ENCODE measurements around the gene DUSP22.
"Not testable (repeated sequence)": the region's sequence is repeated elsewhere in the genome, so short reads cannot be mapped to it uniquely, and the experiment has no call there.

The DUSP22 gene, protein sequence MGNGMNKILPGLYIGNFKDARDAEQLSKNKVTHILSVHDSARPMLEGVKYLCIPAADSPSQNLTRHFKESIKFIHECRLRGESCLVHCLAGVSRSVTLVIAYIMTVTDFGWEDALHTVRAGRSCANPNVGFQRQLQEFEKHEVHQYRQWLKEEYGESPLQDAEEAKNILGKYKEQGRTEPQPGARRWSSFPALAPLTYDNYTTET

DNA sequence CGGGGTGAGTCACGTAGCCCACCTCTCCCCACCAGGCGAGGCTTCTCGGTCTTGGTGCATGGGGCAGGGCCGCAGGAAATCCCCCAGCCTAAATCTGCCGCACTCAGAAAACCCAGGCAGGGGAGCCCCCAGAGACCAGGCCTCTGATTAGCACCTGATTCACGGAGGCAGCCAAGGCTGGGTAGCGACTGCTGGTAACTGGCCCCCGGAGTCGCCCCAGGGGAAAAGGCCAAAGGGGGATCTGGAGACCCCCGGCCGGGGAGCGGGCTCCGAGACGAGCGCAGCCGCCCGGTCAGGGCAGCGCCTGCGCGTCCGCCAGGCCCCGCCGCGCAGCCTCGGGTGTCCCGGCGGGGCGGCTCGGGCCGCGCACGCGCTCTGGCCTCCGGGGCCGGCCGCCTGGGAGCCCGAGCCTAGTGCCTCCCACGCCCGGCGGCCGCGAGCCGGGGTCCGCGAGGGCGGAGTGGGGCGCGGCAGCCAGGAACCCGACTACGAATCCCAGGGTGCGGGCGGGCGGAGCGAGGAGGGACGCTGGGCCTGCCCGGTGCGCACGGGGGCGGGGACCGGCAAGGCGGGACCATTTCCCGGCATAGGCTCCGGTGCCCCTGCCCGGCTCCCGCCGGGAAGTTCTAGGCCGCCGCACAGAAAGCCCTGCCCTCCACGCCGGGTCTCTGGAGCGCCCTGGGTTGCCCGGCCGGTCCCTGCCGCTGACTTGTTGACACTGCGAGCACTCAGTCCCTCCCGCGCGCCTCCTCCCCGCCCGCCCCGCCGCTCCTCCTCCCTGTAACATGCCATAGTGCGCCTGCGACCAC, at the start of gene DUSP22:
Gene DUSP22, plus strand, starts transcription at position 791 of the 809 bp plus-strand sequence. CDS start 53 bp downstream, outside the sequence.
- DNase-seq (ENCODE audit: low read depth in 2 of 2): peak; percentile 55 to 65

DNA sequence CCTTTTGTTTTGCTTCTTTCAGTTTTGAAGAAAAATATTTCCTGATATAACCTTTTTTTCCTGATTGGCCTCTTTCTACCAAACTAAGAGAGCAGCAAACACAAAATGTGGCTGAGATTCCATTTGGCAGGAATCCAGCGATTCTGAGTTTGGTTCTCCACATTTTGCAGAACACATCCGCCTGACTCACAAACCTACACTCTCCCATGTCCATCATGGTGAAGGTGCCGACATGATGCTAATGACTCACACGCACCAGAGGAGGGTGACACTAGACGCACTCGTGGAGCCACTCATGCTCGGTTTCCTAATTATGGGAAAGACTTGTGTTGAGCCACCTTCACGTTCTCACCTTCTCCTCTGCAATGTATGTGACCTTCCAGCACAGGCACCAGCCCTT, 45.9 kb upstream of the DUSP22 start:
- no peak for DNase-seq (ENCODE audit: low read depth in 2 of 2)

DNA sequence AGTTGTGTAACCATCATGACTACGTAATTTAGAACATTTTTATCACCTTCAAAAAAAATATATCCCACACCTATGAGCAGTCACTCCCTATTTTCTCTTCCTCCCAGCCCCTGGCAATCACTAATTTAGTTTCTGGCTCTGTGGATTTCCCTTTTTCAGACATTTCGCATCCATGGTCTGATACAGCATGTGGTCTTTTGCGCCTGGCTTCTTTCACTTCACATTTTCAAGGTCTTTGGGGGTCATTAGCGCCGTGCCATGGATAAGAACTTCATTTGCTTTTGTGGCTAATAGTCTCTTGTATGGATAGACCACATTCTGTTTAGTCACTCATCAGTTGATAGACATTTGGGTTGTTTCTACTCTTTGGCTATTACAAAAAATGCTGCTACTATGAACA, 44.9 kb upstream of the DUSP22 start:
- DNase-seq (ENCODE audit: low read depth in 2 of 2): no peak

DNA sequence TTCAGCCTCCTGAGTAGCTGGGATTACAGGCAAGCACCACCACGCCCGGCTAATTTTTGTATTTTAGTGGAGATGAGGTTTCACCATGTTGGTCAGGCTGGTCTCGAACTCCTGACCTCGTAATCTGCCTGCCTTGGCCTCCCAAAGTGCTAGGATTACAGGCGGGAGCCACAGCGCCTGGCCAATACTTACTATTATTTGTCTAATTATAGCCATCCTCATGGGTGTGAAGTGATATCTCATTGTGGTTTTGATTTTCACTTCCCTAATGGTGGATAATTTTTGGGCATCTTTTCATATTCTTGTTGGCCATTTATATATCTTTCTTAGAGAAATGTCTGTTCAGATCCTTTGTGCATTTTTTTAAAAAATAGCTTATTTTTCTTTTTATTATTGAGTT, 44.2 kb upstream of the DUSP22 start:
- DNase-seq (ENCODE audit: low read depth in 2 of 2): not testable (repeated sequence)

DNA sequence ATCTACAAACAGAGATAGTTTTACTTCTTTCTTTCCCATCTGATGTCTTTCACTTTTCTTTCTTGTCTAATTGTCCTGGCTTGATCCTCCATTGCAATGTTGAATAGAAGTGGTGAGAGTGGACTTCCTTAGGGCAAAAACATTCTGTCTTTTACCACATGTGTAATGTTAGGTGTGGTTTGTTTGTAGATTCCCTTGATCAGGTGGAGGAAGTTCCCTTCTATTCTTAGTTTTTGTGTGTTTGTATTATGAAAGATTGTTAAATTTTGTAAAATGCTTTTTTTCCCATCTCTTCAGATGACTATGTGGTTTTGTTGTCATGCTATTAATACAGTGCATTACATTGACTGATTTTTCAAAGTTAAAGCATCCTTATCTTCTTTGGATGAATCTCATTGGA, 41.6 kb upstream of the DUSP22 start:
- DNase-seq (ENCODE audit: low read depth in 2 of 2): no peak

DNA sequence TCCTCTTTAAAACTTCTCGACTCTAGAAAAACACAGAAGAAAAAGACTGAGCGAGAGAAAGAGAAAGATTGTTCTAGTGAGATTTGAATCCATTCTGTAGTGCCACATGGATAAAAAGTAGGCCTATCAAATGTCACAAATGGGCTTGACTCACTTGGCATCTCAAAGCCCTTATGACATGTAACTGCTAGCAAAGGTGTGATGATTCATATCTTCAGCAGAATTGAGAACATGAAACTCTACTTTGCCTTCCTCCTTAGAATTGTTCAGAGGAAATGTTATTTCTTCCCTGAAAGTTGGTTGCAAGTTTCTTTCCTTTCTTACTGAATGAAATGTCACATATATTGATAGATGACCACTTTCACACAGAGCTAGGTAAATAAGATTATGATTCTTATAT, 40.4 kb upstream of the DUSP22 start:
- no peak for DNase-seq (ENCODE audit: low read depth in 2 of 2)

DNA sequence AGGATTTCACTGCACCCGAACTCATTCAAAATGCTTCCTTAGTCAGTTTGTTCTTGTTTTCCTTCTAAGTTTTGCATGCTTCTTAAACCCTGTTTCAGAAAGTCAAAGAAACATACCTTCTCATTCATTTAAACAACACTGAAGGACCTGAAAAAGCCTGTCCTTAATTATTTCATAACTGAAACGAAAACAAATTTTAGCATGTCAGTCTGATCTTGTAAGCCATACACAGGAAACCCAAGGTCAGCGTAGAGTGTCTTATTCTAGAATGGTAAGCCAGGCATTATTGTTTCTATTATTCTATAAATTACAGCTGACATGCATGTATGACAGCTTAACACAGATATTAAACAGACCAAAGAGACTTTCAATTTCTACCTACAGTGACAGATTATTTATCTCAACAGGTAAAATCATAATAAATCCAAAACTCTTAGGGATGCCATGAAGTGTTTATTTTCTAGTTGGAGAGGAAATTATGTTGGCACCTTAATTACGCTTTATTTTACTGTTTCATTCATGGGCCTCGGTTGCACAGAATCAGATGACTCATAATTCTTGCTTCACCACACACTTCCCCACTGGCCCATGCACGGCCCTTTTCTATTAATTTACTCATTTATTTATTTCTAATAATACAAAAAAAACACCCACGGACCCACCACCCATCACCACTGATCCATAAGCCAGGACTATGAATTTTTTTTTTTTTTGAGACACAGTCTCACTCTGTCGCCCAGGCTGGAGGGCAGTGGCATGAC, 39.3 kb upstream of the DUSP22 start:
- no peak for DNase-seq (ENCODE audit: low read depth in 2 of 2)

DNA sequence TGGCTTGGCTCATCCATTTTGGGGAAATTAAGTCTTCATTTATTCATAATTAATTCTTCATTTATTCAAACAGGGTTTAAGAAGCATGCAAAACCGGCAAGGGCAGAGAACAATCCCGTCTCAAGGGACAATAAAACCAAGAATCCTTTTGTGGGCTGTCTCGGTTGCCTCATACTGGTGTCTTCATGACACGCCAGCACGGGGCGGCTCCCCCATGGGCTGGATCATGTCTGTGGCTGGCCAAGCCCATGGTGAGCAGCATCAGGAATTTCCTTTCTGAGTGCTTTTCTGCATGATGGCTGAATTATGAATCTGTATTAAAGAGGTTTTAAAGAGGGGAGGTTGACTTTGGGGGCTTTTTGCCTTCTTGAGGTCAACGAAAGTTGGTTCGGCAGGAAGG, 38.3 kb upstream of the DUSP22 start:
- no peak for DNase-seq (ENCODE audit: low read depth in 2 of 2)

DNA sequence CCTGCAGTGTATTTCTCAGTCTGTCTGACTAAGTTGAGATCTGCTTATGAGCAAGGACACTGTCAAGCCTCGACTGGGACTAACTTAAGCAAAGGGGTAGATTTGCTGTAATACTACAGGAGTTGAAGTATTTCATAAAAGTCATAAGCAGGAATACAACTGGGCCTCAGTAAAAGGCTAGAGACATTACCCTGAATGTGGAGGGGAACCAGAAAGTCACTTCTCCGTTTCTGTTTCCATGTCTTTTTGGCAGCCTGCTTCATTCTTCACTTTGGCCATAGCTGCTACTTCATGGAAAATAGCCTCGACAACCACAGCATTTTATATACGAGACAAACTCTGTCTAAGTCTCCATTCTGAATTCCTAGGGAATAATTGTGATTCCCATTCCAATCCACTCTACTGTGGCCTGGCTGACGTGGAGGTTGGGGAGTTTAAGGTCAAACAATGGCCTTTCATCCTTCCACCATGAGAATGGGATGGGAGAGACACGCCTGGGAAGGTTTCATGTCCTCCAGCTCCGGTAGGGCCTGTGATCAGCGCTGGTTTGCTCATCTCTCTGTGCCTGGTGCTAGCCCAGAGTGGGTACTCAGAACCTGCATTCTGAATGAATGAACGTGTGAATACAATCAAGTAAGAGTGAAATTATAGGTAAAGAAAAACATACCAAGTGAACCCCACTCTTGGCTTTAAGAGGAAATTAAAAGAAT, 37.1 kb upstream of the DUSP22 start:
- DNase-seq (ENCODE audit: low read depth in 2 of 2): no peak

DNA sequence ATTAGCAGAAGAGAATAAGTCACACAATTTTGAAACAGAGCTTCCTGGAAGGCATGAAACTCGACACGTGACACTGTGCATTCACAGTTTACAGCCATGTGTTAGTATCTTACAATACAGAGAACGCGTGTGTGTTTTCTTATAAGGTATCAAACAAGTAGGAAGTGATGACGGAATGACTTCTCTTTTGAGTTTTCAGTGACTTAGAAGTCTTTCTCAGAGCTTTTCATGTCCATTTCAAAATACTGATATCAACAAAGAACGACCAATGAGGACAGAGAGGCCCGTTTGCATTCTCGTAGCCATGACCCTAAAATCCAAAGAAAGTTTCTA, 36.6 kb upstream of the DUSP22 start:
- DNase-seq (ENCODE audit: low read depth in 2 of 2): no peak

DNA sequence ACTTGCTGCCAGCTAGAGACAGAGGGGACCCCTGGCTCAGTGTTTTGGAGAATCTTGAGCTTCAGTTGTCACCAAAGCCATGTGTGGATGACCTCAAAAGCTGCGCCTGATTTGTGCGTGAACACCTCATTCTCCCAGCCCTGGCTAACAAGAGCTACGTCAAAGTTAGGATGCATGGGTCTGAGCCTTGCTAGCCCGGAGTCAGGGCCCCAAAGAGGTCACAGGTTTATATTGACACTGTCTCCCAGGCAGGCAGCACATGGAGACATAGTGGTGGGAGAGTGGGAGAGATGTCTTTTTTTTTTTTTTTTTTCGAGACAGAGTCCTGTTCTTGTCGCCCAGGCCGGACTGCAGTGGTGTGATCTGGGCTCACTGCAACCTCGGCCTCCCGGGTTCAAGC, 36.1 kb upstream of the DUSP22 start:
- no peak for DNase-seq (ENCODE audit: low read depth in 2 of 2)

DNA sequence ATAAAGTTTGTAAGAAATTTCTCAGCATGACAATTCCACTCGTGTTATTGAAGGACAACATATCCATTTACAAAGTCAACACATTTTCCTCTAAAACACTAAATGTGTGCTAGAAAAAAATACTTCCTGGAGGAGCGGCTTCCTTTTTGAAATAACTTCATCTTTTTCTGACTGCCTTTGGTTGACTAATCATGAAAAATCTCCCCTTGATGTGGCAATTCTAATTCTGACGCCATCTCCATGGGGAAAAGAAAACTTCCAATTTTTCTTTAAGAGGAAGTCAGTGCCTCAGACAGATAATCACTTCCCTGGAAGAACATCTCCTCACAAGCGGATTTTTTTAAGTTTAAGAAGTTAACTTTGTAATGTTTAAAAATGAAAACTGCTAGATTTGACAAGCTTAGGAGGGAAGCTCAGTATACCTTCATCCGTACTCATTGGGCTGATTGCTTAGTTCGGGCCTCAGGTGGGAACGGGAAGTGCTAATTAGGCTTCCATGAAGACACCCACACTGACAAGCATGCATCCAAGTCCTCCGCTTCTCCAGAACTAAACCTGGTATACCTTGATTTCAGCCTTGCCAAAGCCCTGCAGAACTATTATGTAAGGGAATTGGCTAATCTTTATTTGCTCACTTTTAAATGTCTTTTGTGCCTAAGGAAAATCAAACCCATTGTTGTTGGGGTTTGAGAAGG, 35.1 kb upstream of the DUSP22 start:
- DNase-seq (ENCODE audit: low read depth in 2 of 2): no peak

DNA sequence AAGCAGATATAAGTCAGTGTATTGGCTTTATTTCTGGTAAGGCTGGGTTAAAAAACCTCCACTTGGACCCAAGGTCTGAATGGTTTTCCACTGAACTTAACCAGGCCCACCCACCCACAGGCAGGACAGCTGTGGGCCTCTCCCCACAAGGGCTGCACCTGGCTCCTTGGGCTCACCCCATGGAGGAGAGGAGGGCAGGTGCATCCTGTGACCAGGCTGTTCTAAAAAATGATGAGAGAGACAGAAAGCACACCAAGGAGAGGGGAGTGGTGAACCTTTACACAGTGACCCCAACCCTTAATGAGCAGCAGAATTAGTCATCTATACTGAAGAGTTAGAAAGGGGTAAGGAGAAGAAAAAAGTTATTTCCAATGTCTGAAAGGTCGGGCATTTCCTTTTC, 34.5 kb upstream of the DUSP22 start:
- no peak for DNase-seq (ENCODE audit: low read depth in 2 of 2)

DNA sequence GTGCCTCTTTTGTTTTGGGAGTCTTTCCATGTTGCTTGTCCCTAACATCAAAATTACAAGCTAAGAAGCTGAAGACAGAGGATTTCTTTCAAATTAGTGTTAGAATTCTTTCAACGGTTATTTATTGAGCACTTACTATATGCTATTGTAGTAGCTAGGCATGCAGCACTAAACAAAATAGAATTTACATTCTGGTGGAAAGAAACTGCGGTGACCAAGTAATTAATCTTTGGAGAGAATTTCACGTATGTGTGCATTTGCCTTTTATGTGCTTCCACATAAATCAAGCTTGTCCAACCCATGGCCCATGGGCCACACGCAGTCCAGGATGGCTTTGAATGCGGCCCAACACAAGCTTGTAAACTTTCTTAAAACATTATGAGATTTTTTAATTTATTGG, 33.0 kb upstream of the DUSP22 start:
- DNase-seq (ENCODE audit: low read depth in 2 of 2): no peak

DNA sequence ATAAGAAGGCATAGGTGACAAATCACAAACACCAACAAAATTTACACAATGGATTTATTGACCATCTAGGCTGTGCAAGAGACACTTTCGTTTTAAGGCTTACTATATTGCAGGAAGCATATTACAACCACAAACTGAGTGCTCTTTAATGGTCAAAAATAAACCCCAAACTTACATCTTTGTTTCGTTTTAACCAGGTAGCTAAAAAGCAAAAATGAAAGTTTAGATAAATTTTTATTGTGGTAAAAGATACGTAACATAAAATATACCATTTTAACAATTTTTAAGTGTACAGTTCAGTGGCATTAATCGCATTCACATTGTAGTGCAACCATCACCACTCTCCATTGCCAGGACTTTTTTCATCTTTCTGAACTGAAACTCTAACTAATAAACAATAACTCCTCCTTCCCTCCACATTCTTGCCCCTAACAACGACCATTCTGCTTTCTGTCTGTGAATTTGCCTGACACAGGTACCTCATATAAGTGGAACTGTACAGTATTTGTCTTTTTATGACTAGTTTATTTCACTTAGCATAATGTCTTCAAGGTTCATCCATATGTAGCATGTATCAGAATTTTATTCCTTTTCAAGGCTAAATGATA, 32.3 kb upstream of the DUSP22 start:
- no peak for DNase-seq (ENCODE audit: low read depth in 2 of 2)

DNA sequence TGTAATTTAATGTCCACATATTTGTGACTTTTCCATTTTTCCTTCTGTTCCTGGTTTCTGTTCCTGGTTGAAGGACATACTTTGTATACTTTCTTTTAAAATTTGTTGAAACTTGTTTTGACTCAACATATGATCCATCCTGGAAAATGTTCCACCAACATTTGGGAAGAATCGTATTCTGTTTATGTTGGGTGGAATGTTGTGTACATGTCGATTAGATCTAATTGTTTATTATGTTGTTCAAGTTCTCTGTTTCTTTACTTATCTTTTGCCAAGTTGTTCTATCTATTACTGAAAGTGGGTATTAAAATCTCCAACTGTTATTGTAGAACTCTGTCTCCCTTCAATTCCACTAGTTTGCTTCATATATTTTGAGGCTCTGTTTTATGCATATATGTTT, 27.7 kb upstream of the DUSP22 start:
- no peak for DNase-seq (ENCODE audit: low read depth in 2 of 2)

DNA sequence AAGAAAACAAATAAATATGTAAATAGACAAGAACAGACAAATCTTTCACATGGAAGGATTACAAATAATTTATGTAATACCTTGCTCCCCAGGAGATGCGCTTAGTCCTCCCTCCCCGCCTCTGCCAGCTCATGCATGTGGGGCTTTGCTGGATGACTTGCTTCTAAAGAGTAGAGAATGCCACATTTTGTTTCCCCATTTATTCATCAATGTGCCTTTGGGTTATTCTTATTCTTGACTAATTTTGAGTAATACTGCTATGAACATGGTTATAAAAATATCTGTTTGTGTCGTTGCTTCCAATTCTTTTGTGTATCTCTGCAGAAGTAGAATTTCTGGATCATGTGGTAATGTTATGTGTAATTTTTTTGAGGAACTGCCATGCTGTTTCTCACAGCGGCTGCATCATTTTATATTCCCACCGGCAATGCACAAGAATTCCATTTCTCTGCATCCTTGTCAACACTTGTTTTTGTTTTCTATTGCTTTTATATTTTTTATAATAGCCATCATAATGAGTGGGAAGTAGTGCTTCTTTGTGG, 23.8 kb upstream of the DUSP22 start:
- no peak for DNase-seq (ENCODE audit: low read depth in 2 of 2)

DNA sequence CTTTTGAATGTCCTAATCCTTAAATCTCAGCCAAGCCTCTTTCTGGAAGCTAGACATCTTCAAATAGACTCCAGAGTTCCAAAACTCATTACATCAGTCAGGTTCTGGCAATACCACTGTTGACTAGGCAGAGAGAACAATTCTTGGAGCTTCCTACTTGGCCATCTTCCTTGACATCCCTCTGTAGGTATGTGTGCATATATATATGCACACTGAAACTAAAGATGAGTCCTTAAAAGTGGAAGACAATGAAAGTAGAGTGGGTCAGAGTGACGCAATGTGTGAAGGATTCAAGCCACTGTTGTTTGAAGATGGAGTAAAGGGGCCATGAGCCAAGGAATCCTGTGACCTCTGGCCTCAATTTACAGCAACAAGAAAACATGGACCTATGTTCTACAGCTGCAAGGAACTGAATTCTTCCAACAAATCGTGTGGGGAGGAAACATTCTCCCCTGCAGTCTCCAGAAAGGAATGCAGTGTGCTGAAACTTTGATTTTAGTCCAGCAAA, 18.7 kb upstream of the DUSP22 start:
- DNase-seq (ENCODE audit: low read depth in 2 of 2): no peak

DNA sequence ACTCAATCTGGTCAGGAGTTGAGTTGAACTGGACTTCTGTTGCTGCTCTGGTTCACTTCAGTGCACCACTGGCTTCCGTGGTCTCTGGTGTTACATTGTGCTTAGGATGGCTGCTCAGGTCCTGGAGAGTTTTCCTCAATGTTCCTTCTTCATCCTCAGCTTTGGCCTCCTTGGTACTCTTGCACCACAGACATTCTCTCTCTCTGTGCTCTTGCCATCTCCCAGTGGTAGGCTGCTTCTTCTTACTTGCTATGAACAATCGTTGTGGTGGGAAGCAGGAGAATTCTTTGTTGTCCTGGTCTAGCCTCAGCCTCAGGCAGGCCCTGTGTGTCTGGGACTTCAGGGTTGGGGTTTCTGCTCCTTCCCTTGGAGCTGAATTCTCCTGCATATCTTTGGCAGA, 14.5 kb upstream of the DUSP22 start:
- no peak for DNase-seq (ENCODE audit: low read depth in 2 of 2)

DNA sequence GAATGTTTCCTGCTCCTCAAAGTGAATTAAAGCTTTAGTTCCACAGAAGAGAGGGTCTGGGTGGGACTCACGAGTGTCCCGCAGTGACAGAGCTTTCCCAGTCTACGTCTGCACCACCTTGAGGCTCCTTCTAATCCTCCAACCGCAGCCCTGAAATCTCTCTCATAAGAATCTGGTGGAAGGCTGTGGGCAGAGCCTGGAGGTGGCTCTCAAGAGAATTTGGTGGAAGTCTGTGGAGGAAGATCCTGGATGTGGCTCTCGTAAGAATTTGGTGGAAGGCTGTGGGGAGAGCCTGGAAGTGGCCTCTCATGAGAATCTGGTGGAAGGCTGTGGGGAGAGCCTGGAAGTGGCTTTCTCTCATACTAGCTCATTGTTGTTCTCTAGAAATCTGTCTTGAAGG, 13.8 kb upstream of the DUSP22 start:
- no peak for DNase-seq (ENCODE audit: low read depth in 2 of 2)

Data from stimulated activated CD8-positive, alpha-beta memory T cell treated with anti-CD3 and anti-CD28 coated beads, Interleukin-7, amount 100 ng/mL, for 1 hour (primary cell).